SK-MEL-5 (cell line): Measurements from ENCODE around the gene BMP7. TPM values are rescaled to one million over a fixed set of nuclear protein-coding genes. Genes with fewer than 3 reads are reported as not detected.
A peak's percentile ranks its signal among the peaks of the same experiment; 100 is the strongest.

Experiments used
- DNase-seq: peaks from one replicate; pipeline ENCODE4 v3.0.0-alpha.2; 2016; ENCODE audit warnings: low read depth, low spot score
- in situ Hi-C: cut with HindIII; loops from 2 replicates; pipeline ENCODE4 v1.10.0; 2016; ENCODE audit warnings: low sequenced_read_pairs, high pct_unique_total_duplicates, low pct_unique_long_range_greater_than_20kb
- polyA plus RNA-seq, 2 experiments: library from polyadenylated mRNA; depleted of rRNA; stranded (reverse); fragments of >200 nt; gene quantifications; 2 replicates each; pipeline ENCODE4 v1.2.3, GENCODE V29; 2015
- total RNA-seq: library from RNA; depleted of rRNA; stranded (reverse); fragments of >200 nt; shearing (Covaris generic); gene quantifications from 2 replicates; pipeline ENCODE4 v1.2.3, GENCODE V29; 2014; rRNA removed

The BMP7 gene
- 6.8 and 12.9 TPM in 2 replicates for total RNA-seq
- polyA plus RNA-seq (2015; cell fraction: cytosol; rRNA removed), result 9.4 and 14.0 TPM in 2 replicates
- polyA plus RNA-seq (2015; cell fraction: nucleus; rRNA removed), result 0.73 and 1.3 TPM in 2 replicates

DNA sequence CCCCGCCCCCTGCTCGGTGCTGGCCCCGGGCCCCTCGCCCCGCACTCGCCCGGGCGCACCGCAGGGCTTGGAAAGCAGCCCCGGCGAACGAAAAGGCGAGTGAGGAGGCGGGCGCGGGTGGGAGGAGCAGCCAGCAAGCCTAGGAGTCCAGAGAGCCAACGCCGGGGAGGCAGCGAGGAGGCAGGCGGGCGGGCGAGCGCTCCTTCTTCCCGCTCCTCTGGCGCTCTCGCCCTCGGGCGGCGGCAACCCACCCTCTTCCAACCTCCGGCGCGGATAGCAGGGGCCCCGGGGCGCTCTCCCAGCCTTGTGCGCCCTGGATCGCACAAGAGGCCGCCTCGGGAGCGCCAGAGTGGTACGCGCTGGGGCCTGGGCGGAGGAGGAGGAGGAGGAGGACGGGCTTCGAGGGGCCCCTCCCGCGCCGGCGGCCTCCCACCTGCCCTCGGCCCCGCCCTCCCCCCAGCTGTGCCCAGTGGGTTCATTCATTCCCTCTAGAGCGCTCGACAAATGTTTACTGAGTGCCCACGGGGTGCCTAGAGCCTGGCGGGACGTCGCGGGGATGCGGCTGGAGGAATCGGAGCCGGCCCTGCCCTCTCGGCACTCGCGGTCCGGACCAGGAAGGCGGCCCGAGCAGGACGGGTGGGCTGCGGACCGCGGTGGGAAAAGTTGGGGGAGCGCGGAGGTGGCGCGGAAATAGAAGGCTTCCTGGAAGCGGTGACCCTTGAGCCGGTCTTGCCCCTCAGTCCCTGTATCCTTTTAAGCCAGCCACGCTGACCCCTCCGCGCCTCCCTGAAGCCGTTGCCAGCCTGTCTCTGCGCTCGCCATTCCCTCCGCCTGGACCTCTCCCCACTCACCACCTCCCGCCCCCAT is at the start of gene BMP7:
TSS of gene BMP7 (minus strand) at position 351 of the 867 bp plus-strand sequence. CDS start 519 bp downstream, outside the sequence.
- in situ Hi-C loops, result no loop called here
- peak; percentile 31 for DNase-seq

DNA sequence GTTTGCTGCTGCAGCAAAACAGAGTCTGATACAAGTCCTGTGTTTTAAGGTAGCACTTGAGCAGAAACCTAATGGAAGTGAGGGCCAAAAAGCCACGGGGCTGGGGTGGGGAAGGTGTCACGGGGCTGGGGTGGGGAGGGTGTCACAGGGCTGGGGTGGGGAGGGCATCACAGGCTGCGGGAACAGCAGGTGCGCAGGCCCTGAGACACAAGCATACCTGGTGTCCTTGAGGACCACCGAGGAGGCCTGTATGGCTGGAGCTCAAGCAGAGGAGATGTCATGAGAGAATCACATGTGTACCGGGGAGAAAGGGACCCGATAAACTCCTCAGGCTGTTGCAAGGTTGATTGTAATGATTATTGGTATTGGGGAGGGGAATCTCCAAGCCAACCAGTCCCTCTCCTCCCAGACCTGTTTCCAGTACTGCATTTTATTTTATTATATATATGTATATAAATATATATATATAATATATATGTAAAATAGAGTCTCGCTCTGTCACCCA is 49.6 kb upstream of the BMP7 start:
- no peak for DNase-seq

DNA sequence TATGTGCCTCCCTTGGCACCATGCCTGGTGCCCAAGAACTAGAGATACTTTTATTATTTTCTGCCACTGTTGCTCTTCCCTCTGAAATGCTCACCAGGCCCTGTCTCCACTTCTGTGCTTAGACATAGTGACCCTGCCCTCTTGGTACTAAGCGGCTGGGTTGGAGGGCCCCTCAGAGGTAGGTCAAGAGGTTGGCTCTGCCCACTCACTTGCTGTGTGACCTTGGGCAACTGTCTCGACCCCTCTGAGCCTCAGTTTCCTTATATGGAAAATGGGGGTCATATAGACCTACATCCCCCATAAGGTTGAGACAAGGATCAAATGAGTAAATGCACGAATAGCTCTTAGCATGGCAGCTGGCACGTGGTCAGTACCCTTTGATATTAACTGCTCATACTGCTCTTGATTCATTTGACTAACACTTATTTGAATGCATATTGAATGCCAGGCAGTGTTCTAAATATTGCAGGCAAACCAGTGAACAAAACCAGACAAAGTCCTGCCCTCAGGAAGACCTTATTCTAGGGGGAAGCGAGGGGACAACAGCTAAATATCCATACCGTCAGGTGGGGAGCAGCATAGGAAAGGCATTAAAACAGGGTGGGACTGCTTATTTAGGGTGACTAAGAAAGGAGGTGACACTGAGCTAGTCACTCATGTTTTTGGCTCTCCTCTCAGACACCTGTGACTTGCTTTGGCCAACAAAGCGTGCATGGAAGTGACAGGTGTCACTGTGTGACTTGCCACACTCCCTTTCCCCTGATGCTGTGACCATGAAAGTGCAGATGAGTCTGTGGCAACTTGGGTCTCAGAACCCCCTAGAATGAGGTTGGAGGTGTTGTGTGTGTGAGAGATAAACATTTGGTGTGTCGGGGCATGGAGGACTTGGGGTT is 48.9 kb upstream of the BMP7 start:
- in situ Hi-C loops, result no loop called here

More for the DNA sequence above, 49.6 kb upstream of the BMP7 start:
- in situ Hi-C loops, result no loop called here

DNA sequence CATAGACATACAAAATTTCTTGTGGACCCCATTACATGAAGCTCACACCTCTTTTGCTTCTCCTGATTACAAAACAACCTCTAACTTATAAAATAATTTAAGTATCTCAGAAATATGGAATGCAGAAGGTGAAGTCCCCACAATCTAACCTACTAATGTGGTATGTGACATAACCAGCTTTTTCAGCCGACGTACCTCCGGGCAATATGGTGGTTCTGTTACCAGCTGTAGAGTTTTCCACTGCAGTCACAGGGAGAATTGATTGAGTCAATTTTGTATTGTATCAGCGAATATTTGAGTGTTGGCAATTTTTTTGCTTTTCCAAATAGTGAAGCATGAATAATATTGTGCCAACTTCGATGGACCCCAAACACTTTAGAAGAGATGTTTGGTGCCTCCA is 47.5 kb upstream of the BMP7 start:
- in situ Hi-C loops, result no loop called here
- DNase-seq, result no peak

More for the DNA sequence above, 48.9 kb upstream of the BMP7 start:
- no peak for DNase-seq

DNA sequence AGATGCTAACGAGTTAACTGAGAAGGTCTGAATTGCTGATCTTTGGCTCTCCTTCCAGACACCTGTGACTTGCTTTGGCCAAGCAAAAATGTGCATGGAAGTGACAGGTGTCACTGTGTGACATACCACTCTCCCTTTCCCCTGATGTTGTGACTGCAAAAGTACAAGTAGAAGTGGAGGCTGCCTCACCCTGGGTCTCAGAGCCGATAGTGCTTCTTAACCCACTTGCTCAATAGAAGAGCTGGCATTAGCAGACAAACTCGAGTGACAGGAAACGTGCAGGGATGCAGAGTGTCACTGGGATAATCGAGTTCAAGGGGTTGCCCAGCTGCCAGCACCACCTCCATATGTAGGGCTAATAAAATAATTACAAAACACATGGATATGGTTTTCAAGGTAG is 46.8 kb upstream of the BMP7 start:
- in situ Hi-C loops, result no loop called here
- no peak for DNase-seq

DNA sequence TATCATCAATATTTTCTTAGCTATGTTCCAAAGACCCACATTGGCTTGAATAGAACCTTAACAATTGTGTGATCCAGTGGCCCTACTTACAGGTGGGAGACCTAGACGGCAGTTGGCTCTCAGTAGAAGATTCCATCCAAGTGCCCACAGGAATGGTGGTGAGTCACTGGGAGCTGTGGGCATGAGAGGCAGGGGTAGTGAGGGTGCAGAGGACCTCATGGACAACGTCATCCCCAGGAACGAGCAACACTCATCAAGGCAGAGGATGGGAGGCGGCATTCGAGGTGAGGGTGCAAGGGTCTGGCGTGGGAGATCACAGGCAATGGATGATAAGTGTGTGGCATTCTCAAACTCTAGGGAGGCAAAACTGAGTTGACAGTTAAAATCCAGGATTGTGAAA is 45.7 kb upstream of the BMP7 start:
- in situ Hi-C loops, result no loop called here
- no peak for DNase-seq

DNA sequence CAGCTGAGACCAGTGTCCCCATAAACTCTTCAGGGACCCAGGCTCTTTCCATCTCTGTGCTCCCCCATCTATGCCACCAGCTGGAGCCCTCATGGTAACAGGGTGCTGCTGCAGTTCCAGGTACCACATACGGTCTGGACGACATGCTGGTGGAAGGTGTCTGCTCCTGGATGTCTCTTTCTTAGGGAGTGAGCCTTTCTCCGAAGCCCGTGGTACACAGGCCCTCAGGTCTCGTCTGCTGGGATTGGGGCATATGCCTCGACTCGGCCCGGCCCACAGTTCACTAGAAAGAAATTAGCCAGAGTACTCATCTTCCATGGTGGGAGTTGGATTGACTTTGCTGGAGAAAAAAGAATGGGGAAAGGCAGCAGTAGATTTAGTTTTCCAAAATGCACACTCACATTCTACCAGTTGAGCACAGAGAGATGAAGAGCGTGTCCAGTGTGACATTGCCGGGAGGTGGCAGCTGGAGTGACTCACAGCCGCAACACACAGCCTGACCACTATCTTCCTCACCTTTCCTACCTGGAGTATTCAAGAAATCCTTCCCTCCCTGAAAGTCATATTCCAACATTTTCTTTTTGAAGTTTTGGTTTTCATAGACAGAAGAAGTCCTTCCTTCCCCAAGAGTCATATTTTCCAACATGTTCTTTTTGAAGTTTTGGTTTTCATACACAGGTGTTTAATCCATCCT is 44.5 kb upstream of the BMP7 start:
- in situ Hi-C loops, result no loop called here
- DNase-seq, result no peak

DNA sequence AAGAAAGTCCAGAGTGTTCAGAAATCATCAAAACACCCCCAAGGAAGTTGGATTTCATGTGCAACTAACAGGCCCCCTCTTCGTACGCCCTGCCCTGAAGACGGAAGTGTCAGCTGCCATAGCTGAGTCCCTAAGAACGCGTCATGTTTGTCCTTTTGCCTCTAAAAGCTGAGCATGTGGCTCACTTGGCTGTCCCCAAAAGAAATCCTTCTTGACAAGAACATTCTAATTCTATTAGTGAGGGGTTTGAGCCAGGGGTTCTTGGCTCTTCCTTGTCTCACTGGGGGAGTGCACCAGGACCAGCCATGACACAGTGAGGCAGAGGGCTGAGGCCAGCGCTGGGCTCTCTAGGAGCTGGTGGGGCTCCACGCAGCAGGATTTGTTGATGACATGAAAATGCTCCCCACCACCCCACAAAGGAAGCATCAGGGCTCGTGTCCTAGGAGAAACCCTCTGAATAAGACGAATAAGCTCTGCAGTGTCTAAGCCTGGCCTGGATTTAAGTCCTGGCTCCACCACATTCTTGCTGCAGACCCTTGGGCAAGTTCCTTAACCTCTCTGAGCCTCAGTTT is 43.2 kb upstream of the BMP7 start:
- no peak for DNase-seq
- in situ Hi-C loops, result no loop called here

DNA sequence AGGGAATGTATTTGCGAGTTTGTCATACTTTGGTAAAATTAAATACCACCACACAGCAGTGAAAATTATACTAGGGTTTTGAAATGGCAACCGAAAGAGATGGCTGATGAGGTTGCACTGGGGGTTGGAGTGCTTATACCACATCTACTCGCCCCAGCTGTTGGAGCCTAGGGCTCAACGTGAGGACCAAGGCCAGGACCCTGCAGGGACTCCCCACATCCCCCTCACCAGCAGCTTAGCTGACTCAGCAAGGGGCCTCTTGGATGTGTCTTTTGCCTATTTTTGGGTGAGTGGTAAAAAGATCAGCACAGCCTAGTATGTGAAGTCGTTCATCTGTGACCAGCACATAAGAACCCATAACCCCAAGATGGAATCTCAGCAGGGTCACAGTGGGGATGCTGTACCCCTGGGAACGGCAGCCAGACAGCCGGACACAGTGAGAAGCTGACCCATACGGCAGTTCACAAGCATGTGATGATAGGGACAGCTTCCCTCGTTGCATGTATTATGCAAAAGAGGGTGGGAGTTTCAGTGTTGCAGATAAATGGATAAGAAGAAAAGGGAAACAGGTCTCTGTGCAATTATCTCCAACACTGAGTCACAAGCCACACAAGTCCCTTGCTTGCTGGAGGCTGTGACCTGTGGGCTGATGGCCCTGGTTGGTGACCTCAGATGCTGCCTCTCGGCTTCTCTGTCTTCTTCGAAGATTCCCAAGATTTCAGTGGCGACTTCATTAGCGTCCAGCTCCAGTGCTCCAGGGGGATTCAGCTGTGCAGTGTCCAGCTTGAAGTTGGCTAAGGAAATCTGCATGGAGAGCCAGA is 42.2 kb upstream of the BMP7 start:
- in situ Hi-C loops, result no loop called here
- DNase-seq, result no peak

DNA sequence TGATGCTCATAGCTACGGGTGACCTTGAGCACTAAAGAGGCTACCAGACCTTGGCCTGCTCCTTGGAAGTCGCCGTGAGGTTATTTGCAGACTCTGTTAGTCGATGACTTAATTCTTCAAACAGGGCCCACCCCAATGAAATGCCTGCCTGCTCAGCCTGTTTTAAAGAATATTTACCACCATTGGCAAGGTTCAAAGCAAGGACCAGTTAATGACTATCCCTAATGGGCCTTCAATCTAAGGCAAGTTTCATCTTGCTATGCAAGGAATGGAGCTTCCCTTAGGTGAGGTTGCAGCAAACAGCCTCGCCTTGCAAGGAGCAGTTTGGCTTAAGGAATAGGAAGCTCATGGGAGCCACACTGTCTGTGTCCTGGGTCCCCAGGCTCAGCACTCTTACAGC is 40.3 kb upstream of the BMP7 start:
- no peak for DNase-seq
- in situ Hi-C loops, result no loop called here

DNA sequence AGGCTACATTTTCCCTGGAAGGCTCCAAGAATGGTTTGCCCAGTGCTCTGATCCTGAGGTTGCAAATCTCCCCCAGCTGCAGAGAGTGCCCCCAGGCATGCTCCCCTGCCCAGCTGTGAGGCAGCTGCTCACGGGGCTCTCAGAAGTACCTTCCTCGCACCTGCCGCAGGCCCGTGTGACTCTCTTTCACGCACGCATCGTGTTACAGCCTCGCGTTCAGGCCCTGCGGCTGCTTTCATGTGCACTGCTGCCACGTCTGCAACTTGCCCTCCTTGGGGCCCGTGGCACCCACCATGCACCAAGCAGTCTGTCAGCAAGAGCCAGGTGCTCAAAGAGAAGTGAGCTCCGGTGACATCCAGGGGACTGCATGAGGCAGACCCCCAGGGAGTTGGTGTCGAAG is 34.6 kb upstream of the BMP7 start:
- no peak for DNase-seq
- in situ Hi-C loops, result no loop called here

DNA sequence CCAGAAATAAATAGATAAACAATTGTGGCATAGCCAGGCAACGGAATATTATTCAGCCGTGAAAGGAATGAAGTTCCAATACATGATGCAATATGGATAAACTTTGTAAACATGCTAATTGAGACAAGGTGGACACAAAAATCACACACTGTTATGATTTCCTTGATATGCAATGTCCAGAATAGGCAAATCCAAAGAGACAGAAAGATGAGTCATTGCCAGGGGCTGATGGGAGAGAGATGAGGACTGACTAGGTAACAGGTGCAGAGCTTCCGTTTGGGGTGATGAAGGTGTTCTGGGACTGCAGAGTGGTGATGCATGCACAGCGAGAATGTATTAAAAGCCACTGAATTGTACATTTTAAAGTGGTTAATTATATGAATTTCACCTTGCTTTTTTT is 32.0 kb upstream of the BMP7 start:
- no peak for DNase-seq
- in situ Hi-C loops, result no loop called here

DNA sequence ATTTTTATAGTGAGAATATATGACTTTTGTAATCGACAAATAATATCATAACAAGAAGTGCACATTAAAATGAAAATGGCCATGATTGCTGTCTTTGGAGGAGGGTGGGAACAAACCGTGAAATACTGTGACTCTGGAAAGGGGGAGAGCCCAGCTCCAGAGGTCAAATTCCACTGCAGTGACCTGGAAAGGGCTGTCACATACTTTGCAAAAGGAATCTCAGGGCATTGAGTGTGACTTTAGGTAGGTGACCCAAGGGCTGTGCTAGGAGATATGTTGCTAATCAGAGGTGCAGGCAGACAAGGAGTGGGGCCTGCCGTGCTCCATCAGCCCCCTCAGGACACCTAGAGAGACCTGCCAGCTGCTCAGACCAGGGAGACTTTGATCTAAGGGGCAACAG is 28.1 kb upstream of the BMP7 start:
- in situ Hi-C loops, result no loop called here
- no peak for DNase-seq

DNA sequence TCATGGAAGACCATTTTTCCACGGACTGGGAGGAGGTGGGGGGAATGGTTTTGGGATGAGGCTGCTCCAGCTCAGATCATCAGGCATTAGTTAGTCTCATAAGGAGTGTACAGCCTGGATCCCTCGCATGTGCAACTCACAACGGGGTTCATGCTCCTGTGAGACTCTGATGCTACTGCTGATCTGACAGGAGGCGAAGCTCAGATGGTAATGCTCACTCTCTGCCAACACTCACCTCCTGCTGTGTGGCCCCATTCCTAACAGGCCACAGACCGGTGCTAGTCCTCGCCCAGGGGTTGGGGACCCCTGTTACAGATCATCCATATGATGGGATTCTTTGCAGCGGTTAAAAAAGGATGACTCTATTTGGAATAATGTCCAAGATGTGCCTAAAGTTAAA is 27.6 kb upstream of the BMP7 start:
- DNase-seq, result no peak
- in situ Hi-C loops, result no loop called here

DNA sequence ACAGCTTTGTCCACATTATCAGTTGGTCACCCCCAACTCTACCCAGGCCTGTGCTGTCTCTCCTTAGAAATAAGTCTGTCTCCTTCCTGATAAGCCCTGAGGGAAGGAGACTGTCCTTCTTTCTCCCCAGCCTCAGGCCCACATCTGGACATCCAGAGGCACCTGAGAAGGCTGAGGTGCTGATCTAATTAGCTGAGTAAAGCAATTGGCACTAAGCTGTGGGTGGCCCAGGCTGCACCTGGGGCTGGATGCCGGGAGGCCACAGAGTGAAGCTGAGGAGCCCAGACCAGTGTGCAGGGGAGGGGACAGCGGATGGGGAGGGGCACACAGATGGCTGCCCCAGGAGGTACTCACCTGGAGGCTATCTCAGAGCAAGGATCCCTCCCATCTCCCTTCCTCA is 26.2 kb upstream of the BMP7 start:
- in situ Hi-C loops, result no loop called here
- no peak for DNase-seq

DNA sequence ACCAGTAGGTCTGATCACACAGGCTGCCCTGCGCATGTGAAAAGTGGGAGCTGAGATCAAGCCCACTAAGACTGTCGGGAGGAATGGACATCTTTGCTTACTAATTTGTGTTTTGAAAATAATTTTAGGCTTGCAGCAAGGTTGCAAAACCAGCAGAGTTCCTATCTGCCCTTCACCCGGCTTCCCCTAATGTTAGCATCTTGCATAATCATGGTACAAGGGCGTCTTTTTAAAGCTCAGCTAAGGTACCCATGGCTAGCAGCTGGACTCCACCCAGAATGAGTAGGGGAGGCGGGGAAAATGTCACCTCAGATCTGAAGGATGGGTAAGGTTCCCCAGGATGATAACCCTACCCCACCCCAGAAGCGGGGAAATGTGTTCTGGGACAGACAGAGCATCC is 25.3 kb upstream of the BMP7 start:
- DNase-seq, result no peak

DNA sequence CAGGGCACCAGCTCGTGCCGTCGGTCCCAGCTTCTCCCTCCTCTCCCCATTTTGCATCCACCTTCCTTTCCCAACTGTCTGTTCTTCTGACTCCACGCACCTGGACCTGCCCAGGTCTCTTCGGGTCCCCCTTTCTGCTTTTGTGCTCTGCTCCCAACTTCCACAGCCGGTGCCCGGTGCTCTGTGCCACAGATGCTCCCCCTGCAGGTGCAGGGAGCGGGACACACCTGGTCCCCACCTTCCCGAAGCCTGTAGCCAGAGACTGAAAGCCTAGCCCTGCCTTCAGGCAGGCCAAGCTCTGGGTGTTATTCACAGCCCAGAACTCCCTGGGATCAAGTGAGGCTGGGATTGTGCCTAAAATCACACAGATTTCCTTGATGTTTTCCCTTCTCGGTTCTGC is 24.6 kb upstream of the BMP7 start:
- in situ Hi-C loops, result no loop called here
- DNase-seq, result no peak

More for the DNA sequence above, 25.3 kb upstream of the BMP7 start:
- in situ Hi-C loops, result no loop called here
